ENCODE data around the gene NAE1. TPM values are rescaled to one million over a fixed set of nuclear protein-coding genes. Genes with fewer than 3 reads are reported as not detected.

NAE1 gene
- total RNA-seq, 2 experiments from 2014 or later, result 89.1 to 91.2 TPM

DNA sequence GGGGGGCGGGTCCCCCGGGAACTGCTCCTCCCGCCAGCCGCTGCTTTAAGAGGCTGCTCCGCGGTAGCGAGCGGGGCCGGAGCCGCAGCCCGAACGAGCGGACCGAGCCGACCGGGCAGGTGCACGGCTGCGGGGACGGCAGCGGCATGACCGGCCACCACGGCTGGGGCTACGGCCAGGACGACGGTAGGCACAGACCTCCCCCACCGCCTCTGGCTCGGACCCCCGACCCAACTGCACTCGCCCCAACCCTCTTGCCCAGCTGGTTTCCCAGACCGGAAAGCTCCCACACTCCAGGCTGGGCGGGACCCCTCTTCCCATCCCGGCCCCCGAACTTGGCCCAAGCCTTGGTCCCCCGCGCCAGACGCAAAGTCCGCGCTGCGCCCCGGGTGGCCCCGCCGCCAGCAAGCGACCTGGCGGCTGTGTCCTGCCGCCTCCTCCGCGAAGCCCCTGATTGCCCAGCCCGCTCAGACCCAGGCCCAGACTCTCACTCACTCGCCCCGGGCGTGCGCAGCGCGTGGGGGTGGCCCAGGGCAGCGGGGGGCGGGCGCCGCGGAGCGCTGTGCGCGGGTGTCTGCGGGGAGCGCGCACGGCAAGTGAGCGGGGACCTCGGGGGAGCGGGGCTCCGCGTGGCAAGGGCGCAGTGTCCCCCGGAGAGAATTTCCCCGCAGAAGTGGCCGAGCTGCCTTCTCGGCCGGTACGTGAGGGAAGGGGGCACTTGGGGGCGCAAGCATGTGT is 13.7 kb upstream of the NAE1 start, which contains the start of gene CA7:
TSS of gene CA7 (plus strand) at position 73 of the 738 bp plus-strand sequence. CDS start at position 147, 74 bp downstream.
- no peak within 1 kb of the TSS for H3K4me3 ChIP-seq (ENCODE audit: low read length)
- Mint-ChIP-seq H3K4me1 (ENCODE audit: low read depth) (peaks cover 11% of the 10 kb centered on the region), H3K27me3 (peaks cover 62% of the 10 kb centered on the region), H3K4me3 (peak within 1 kb of the TSS; percentile 54), H3K36me3 (ENCODE audit: low read depth) (no peaks in the 10 kb centered on the region), H3K27ac (no peak within 1 kb of the TSS), H3K9me3 (no peaks in the 10 kb centered on the region)
- H3K9me3 ChIP-seq (ENCODE audit: control insufficient read depth in 1 of 2, insufficient read depth in 1 of 2, low read length in 2 of 2), result peaks cover 0 to 4% of the 10 kb centered on the region in 2 experiments
- ChIA-PET POLR2A (interaction anchor here (1.2 kb wide), 1 partner anchor 14 kb away, joined by 3 read pairs; the partner anchor contains the start of gene NAE1), CTCF (no interaction called here)
- no peaks in the 10 kb centered on the region for H3K36me3 ChIP-seq (ENCODE audit: insufficient read depth, low read length)
- DNase-seq (no peak), ATAC-seq (ENCODE audit: poor library complexity) (no peak)
- intact Hi-C loops (cut with DNase I, micrococcal nuclease), result no loop called here
- H3K4me1 ChIP-seq (ENCODE audit: insufficient read depth, low read length), result peaks cover 7% of the 10 kb centered on the region
- no peak within 1 kb of the TSS for H3K27ac ChIP-seq (ENCODE audit: low read depth in 1 of 2, low read length in 2 of 2)
- peaks cover 33 to 40% of the 10 kb centered on the region in 2 experiments for H3K27me3 ChIP-seq (ENCODE audit: control insufficient read depth in 1 of 2, insufficient read depth in 2 of 2, low read length in 2 of 2)
- TF ChIP-seq CTCF (IDR thresholded peaks at IDR 0.05), result no peak

GRCh38 chr16:66844009-66844341 is 13.2 kb upstream of the NAE1 start:
- Mint-ChIP-seq H3K9me3 (no peaks in the 10 kb centered on the region), H3K4me3 (peak overlapping the region; percentile 54), H3K4me1 (ENCODE audit: low read depth) (peaks cover 11% of the 10 kb centered on the region), H3K27ac (no peak overlapping the region), H3K27me3 (peaks cover 67% of the 10 kb centered on the region), H3K36me3 (ENCODE audit: low read depth) (no peaks in the 10 kb centered on the region)
- ChIA-PET POLR2A (no interaction called here), CTCF (no interaction called here)
- no peak for TF ChIP-seq CTCF (IDR thresholded peaks at IDR 0.05)
- peaks cover 7% of the 10 kb centered on the region for H3K4me1 ChIP-seq (ENCODE audit: insufficient read depth, low read length)
- H3K27me3 ChIP-seq (ENCODE audit: control insufficient read depth in 1 of 2, insufficient read depth in 2 of 2, low read length in 2 of 2), result peaks cover 33 to 40% of the 10 kb centered on the region in 2 experiments
- intact Hi-C loops (cut with DNase I, micrococcal nuclease), result no loop called here
- H3K36me3 ChIP-seq (ENCODE audit: insufficient read depth, low read length), result no peaks in the 10 kb centered on the region
- no peak for ATAC-seq (ENCODE audit: poor library complexity)
- no peak for DNase-seq
- no peak overlapping the region for H3K4me3 ChIP-seq (ENCODE audit: low read length)
- no peak overlapping the region for H3K27ac ChIP-seq (ENCODE audit: low read depth in 1 of 2, low read length in 2 of 2)
- peaks cover 0 to 4% of the 10 kb centered on the region in 2 experiments for H3K9me3 ChIP-seq (ENCODE audit: control insufficient read depth in 1 of 2, insufficient read depth in 1 of 2, low read length in 2 of 2)

GRCh38 chr16:66843191-66843590 is 12.4 kb upstream of the NAE1 start:
- Mint-ChIP-seq H3K36me3 (ENCODE audit: low read depth) (no peaks in the 10 kb centered on the region), H3K27ac (no peak overlapping the region), H3K27me3 (peaks cover 70% of the 10 kb centered on the region), H3K9me3 (no peaks in the 10 kb centered on the region), H3K4me3 (peak overlapping the region; percentile 54), H3K4me1 (ENCODE audit: low read depth) (peaks cover 11% of the 10 kb centered on the region)
- no peak for TF ChIP-seq CTCF (IDR thresholded peaks at IDR 0.05)
- ChIA-PET POLR2A (no interaction called here), CTCF (no interaction called here)
- Histone ChIP-seq H3K4me1 (ENCODE audit: insufficient read depth, low read length) (peaks cover 7% of the 10 kb centered on the region), H3K27ac (ENCODE audit: low read depth in 1 of 2, low read length in 2 of 2) (no peak overlapping the region), H3K27me3 (ENCODE audit: control insufficient read depth in 1 of 2, insufficient read depth in 2 of 2, low read length in 2 of 2) (peaks cover 31 to 40% of the 10 kb centered on the region in 2 experiments), H3K4me3 (ENCODE audit: low read length) (no peak overlapping the region), H3K36me3 (ENCODE audit: insufficient read depth, low read length) (no peaks in the 10 kb centered on the region), H3K9me3 (ENCODE audit: control insufficient read depth in 1 of 2, insufficient read depth in 1 of 2, low read length in 2 of 2) (peaks cover 0 to 4% of the 10 kb centered on the region in 2 experiments)
- ATAC-seq (ENCODE audit: poor library complexity) (no peak), DNase-seq (no peak)
- intact Hi-C loops (cut with DNase I, micrococcal nuclease), result no loop called here
